GM12875 (cell line): ENCODE results near the gene KYAT1.

Source experiments
- H3K4me3 ChIP-seq: one replicate; pipeline ENCODE4 v1.5.1; 2011; ENCODE audit warnings: low read depth, low read length, control low read depth
- CTCF ChIP-seq: IDR thresholded peaks from 2 replicates; pipeline ENCODE4 v1.5.1; 2011; ENCODE audit warnings: low read depth, mild to moderate bottlenecking, control low read depth, inconsistent platforms, low read length, moderate library complexity, borderline replicate concordance; ENCODE audit not compliant: insufficient read depth

KYAT1 gene

DNA sequence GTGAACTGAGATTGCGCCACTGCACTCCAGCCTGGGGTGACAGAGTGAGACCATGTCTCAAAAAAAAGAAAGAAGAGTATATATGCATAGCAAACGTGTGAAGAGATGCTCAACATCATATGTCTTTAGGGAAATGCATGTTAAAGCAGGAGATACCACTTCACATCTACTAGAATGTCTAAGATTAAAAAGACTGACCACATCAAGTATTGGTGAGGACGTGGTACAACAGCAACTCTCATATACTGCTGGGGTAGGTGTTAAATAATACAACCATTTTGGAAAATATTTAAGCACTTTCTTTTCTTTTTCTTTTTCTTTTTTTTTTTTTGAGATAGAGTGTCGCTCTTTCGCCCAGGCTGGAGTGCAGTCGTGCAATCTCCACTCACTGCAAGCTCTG lies 96.3 kb downstream of the KYAT1 start:
- TF ChIP-seq CTCF: no peak
- H3K4me3 ChIP-seq: no peak overlapping the region
